ENCODE data around the gene TRDN. TPM values are rescaled to one million over a fixed set of nuclear protein-coding genes. Genes with fewer than 3 reads are reported as not detected.
"Not testable (repeated sequence)": the region's sequence is repeated elsewhere in the genome, so short reads cannot be mapped to it uniquely, and the experiment has no call there.

TRDN gene
- total and polyA plus RNA-seq, 3 donors from 2014 or later: 2.8 to 3.7 (median 3.2) TPM

DNA sequence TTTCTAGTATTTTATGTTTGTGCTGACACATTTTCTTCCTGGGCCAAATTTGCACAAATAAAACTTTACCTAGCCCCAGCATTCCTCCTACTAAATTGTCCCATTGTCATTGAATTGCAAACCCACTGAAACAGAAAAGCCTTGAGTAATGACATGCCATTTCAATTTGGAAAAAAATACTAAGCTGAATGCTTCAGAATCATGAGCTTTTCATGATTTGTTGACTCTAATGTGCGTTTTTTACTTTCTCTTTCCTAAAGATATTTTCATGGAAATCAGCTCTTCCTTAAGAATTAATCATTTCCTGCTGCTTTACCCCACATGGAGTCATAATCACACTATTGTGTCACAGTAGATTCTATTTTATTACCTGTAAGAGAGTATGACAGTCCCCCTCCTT, 47.4 kb downstream of the TRDN start:
- intact Hi-C loops (cut with DNase I; ENCODE audit: low total_unique reads): no loop called here
- H3K4me3 ChIP-seq: no peak overlapping the region
- DNase-seq: no peak
- no peak overlapping the region for H3K27ac ChIP-seq
- H3K36me3 ChIP-seq (ENCODE audit: low read depth, missing control alignments): no peaks in the 10 kb centered on the region
- H3K27me3 ChIP-seq: no peaks in the 10 kb centered on the region
- WGBS, 2 donors: 52 to 63% methylated on average over 1 of the region's 1 CpG
- TF ChIP-seq POLR2A (IDR thresholded peaks at IDR 0.05): no peak
- TF ChIP-seq, protein P1, sequence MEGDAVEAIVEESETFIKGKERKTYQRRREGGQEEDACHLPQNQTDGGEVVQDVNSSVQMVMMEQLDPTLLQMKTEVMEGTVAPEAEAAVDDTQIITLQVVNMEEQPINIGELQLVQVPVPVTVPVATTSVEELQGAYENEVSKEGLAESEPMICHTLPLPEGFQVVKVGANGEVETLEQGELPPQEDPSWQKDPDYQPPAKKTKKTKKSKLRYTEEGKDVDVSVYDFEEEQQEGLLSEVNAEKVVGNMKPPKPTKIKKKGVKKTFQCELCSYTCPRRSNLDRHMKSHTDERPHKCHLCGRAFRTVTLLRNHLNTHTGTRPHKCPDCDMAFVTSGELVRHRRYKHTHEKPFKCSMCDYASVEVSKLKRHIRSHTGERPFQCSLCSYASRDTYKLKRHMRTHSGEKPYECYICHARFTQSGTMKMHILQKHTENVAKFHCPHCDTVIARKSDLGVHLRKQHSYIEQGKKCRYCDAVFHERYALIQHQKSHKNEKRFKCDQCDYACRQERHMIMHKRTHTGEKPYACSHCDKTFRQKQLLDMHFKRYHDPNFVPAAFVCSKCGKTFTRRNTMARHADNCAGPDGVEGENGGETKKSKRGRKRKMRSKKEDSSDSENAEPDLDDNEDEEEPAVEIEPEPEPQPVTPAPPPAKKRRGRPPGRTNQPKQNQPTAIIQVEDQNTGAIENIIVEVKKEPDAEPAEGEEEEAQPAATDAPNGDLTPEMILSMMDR (IDR thresholded peaks at IDR 0.05): no peak
- H3K4me1 ChIP-seq: no peaks in the 10 kb centered on the region
- no peaks in the 10 kb centered on the region for H3K9me3 ChIP-seq

DNA sequence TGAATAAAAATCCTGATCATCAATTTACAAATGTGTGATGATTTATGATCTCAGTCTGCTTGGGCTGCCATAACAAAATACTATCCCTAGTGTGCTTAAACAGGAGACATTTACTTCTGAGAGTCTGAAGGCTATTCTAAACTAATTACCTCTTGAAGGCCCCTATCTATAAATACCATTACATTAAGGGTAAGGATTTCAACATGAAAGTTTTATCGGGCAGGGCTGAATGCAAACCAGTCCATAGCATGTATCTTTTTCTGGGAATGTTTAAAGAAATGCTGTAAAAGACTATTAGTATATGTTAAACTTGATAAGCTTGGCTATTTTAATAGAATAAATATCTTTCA, 48.2 kb downstream of the TRDN start:
- Histone ChIP-seq H3K36me3 (ENCODE audit: low read depth, missing control alignments) (no peaks in the 10 kb centered on the region), H3K27ac (no peak overlapping the region), H3K4me3 (no peak overlapping the region), H3K4me1 (no peaks in the 10 kb centered on the region), H3K9me3 (no peaks in the 10 kb centered on the region), H3K27me3 (no peaks in the 10 kb centered on the region)
- TF ChIP-seq POLR2A (IDR thresholded peaks at IDR 0.05): no peak
- TF ChIP-seq, protein P1 (IDR thresholded peaks at IDR 0.05): no peak
- 90 to 97% methylated on average over 1 of the region's 1 CpG for WGBS, 2 donors
- intact Hi-C loops (cut with DNase I; ENCODE audit: low total_unique reads): no loop called here
- DNase-seq: no peak

DNA sequence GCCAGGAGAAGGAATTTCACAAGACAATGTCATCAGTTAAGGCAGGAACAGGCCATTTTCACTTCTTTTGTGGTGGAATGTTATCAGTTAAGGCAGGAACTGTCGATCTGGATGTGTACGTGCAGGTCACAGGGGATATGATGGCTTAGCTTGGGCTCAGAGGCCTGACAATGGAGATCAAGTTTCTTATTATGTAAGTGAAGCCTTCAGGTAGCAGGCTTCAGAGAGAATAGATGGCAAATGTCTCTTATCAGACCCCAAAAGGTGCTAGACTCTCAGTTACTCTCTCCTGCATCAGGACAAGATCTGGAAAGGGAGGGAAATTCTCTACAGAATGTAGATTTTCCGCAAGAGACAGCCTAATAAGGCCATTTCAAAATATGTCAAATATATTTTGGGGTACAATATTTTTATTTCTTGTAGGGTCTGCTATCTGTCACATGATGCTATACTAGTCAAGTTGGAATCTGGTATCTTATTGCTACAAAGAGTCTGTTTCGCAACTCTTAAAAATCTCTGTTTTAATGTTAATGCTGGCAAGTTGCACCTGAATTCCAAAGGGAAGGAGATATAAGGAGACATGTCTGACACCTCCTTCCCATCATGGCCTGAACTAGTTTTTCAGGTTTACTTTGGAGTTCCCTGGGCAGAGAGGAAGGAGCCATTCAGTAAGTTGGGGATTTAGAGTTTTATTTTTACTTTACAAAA, 48.8 kb downstream of the TRDN start:
- H3K27me3 ChIP-seq: no peaks in the 10 kb centered on the region
- no peaks in the 10 kb centered on the region for H3K9me3 ChIP-seq
- DNase-seq: no peak
- no peak overlapping the region for H3K27ac ChIP-seq
- no peaks in the 10 kb centered on the region for H3K4me1 ChIP-seq
- WGBS, 2 donors: 73 to 80% methylated on average over 4 of the region's 4 CpGs
- H3K4me3 ChIP-seq: no peak overlapping the region
- TF ChIP-seq, protein P1 (IDR thresholded peaks at IDR 0.05): no peak
- no peak for TF ChIP-seq POLR2A (IDR thresholded peaks at IDR 0.05)
- intact Hi-C loops (cut with DNase I; ENCODE audit: low total_unique reads): no loop called here
- no peaks in the 10 kb centered on the region for H3K36me3 ChIP-seq (ENCODE audit: low read depth, missing control alignments)

DNA sequence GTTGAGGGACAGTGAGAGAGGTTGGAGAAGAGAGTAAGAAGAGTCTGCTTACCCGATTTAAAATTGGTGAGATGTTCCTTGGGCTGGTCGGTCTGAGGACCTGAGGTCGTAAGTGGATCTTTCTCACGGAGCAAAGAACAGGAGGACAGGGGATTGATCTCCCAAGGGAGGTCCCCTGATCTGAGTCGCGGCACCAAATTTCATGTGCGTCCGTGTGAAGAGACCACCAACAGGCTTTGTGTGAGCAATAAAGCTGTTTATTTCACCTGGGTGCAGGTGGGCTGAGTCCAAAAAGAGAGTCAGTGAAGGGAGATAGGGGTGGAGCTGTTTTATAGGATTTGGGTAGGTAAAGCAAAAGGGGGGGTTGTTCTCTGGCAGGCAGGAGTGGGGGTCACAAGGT, 49.3 kb downstream of the TRDN start:
- H3K27ac ChIP-seq; intact Hi-C loops (cut with DNase I; ENCODE audit: low total_unique reads): not testable (repeated sequence)
- WGBS, 2 donors: 92 to 94% methylated on average over 8 of the region's 8 CpGs

DNA sequence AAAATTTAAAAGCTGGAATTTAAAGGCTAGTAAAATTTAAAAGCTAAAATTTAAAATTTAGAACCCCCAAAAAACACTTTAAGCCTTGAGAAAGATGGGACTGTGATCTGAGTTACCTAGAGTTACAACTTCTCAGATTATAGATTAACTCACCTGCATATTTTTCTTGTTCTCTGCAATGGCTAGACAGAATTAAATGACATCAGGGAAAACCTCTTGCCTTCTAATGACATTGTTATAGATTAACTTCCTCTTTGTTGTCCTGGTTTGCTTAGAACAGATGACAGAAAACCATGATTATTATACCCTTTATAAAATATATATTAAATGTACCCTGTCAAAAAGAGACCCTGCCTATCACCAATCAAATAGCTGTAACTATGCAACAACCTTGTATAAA, 56.4 kb downstream of the TRDN start:
- H3K27ac ChIP-seq: no peak overlapping the region
- H3K4me3 ChIP-seq: no peak overlapping the region
- H3K27me3 ChIP-seq: no peaks in the 10 kb centered on the region
- no peaks in the 10 kb centered on the region for H3K36me3 ChIP-seq (ENCODE audit: low read depth, missing control alignments)
- intact Hi-C loops (cut with DNase I; ENCODE audit: low total_unique reads): no loop called here
- H3K9me3 ChIP-seq: no peaks in the 10 kb centered on the region
- DNase-seq: no peak
- no peak for TF ChIP-seq POLR2A (IDR thresholded peaks at IDR 0.05)
- TF ChIP-seq, protein P1 (IDR thresholded peaks at IDR 0.05): no peak
- no peaks in the 10 kb centered on the region for H3K4me1 ChIP-seq

More for the DNA sequence above, 49.3 kb downstream of the TRDN start:
- not testable (repeated sequence) for H3K36me3 ChIP-seq (ENCODE audit: low read depth, missing control alignments); H3K4me1 ChIP-seq; H3K9me3 ChIP-seq; DNase-seq; H3K27me3 ChIP-seq; H3K4me3 ChIP-seq

Measured in testis (tissue), 3 donors.